ENCODE measurements around the gene DAPK2.

GRCh38 chr15:63922916-63923315 is 123.4 kb downstream of the DAPK2 start:
- no peak for TF ChIP-seq RAD21 (conservative IDR thresholded peaks at IDR 0.05 in 1 of 2, IDR thresholded peaks at IDR 0.05 in 1 of 2)
- TF ChIP-seq CTCF (IDR thresholded peaks at IDR 0.05), result no peak
- TF ChIP-seq EP300 (IDR thresholded peaks at IDR 0.05), result no peak
- TF ChIP-seq KDM1A (IDR thresholded peaks at IDR 0.05; ENCODE audit: low read depth), result no peak
- no peak for TF ChIP-seq POLR2A (IDR thresholded peaks at IDR 0.05; ENCODE audit: low read length)

Measured in A549 (cell line).